GM10266 (cell line): ENCODE measurements around the gene SFXN1.

ENCODE experiments used
- DNase-seq: peaks from one replicate; pipeline ENCODE4 v3.0.0; 2012; ENCODE audit errors: extremely low spot score
- CTCF ChIP-seq: IDR thresholded peaks from 2 replicates; pipeline ENCODE4 v1.5.1; 2012; ENCODE audit warnings: mild to moderate bottlenecking, low read depth; ENCODE audit not compliant: control insufficient read depth, insufficient read depth; ENCODE audit errors: missing control alignments

SFXN1 gene

GRCh38 chr5:175550055-175550805, 71.9 kb downstream of the SFXN1 start:
- DNase-seq: no peak
- TF ChIP-seq CTCF: no peak

- no peak for DNase-seq
- no peak for TF ChIP-seq CTCF
These were observed 72.9 kb downstream of the SFXN1 start for GRCh38 chr5:175551266-175551665.

- DNase-seq: no peak
- TF ChIP-seq CTCF: no peak
These were observed 75.9 kb downstream of the SFXN1 start for GRCh38 chr5:175554296-175554695.

GRCh38 chr5:175555168-175555785, 76.9 kb downstream of the SFXN1 start:
- TF ChIP-seq CTCF: no peak

GRCh38 chr5:175556794-175557193, 78.4 kb downstream of the SFXN1 start:
- TF ChIP-seq CTCF: no peak
- no peak for DNase-seq

More at GRCh38 chr5:175555168-175555785, 76.9 kb downstream of the SFXN1 start:
- DNase-seq: no peak

- no peak for DNase-seq
- TF ChIP-seq CTCF: no peak
These were observed 79.4 kb downstream of the SFXN1 start for GRCh38 chr5:175557778-175558177.
